A549 (cell line): ENCODE results near the gene CACNB3. TPM values are rescaled to one million over a fixed set of nuclear protein-coding genes. Genes with fewer than 3 reads are reported as not detected.

Experiments used
- ATAC-seq, 2 experiments: fragments of 200-7000 bp in 1 of 2; fragments of >200 bp in 1 of 2; cut with Nextera tagmentation in 1 of 2; cut with Tn5 transposase in 1 of 2; 3 replicates each; pipeline versions ENCODE4 v1.8.0 to v1.9.1; 2018 to 2020; ENCODE audit warnings: mild to moderate bottlenecking in 1 of 2, moderate library complexity in 1 of 2
- CTCF ChIA-PET: fragments of 300-600 bp; sonication (Branson Sonifier 250); formaldehyde crosslinking; extraction: SDS; loops from one replicate; lab custom pipeline; 2021; ENCODE audit warnings: antibody characterized with exemption, inconsistent platforms; lab: Yijun Ruan, JAX
- POLR2A ChIA-PET: fragments of 350-600 bp; formaldehyde crosslinking; extraction: SDS; loops from one replicate; lab custom pipeline; 2021; ENCODE audit warnings: antibody characterized with exemption, inconsistent platforms; lab: Yijun Ruan, JAX
- DNase-seq, 2 experiments: peaks; one replicate each; pipeline versions ENCODE4 v3.0.0 to v3.0.0-alpha.2; 2011 to 2016; ENCODE audit warnings: low read depth in 1 of 2, low spot score in 1 of 2
- FAIRE-seq: peaks from 2 replicates; lab custom pipeline; 2011; peaks lifted over from hg19 to GRCh38; lab: Jason Lieb, UNC
- H3K27ac ChIP-seq, 2 experiments: fragments of >200 bp; sonication (Bioruptor Twin); formaldehyde crosslinking; 3 replicates each; pipeline ENCODE4 v1.5.1; 2016 to 2017
- H3K4me1 ChIP-seq: fragments of >200 bp; sonication (Bioruptor Twin); formaldehyde crosslinking; 3 replicates; pipeline ENCODE4 v1.6.1; 2016
- H3K4me2 ChIP-seq: fragments of >200 bp; sonication (Bioruptor Twin); formaldehyde crosslinking; 3 replicates; pipeline ENCODE4 v1.6.1; 2016
- H3K4me3 ChIP-seq: fragments of >200 bp; sonication (Bioruptor Twin); formaldehyde crosslinking; 3 replicates; pipeline ENCODE4 v1.5.1; 2016
- H3K9me3 ChIP-seq: fragments of >200 bp; sonication (Bioruptor Twin); formaldehyde crosslinking; 3 replicates; pipeline ENCODE4 v1.6.1; 2016
- CHD4 ChIP-seq: fragments of 200-600 bp; sonication (generic); IDR thresholded peaks from 2 replicates; pipeline ENCODE4 v1.6.1; 2016; ENCODE audit warnings: antibody characterized with exemption, mild to moderate bottlenecking, borderline replicate concordance
- EHMT2 ChIP-seq: fragments of 200-600 bp; sonication (generic); IDR thresholded peaks from 2 replicates; pipeline ENCODE4 v1.6.1; 2016; ENCODE audit warnings: antibody characterized with exemption, low read depth, mild to moderate bottlenecking, moderate library complexity
- ESRRA ChIP-seq: fragments of 150-350 bp; IDR thresholded peaks from 2 replicates; pipeline ENCODE4 v1.6.1; 2014; ENCODE audit warnings: mild to moderate bottlenecking, low read length, borderline replicate concordance
- FOSL2 ChIP-seq, 2 experiments: fragments of 450-650 bp in 1 of 2; fragments of >200 bp in 1 of 2; sonication (Bioruptor Twin) in 1 of 2; formaldehyde crosslinking; IDR thresholded peaks; 2 replicates each; pipeline versions ENCODE4 v1.5.0 to v1.6.1; 2016 to 2020; ENCODE audit warnings: mild to moderate bottlenecking in 1 of 2, moderate library complexity in 1 of 2
- HEYL ChIP-seq: fragments of 250-450 bp; sonication (Bioruptor Pico); IDR thresholded peaks from 2 replicates; pipeline ENCODE4 v1.8.0; 2021; ENCODE audit warnings: mild to moderate bottlenecking, moderate library complexity
- JUNB ChIP-seq: fragments of >200 bp; sonication (Bioruptor Twin); formaldehyde crosslinking; IDR thresholded peaks from 2 replicates; pipeline ENCODE4 v1.6.1; 2016
- MAFK ChIP-seq: fragments of 450-650 bp; IDR thresholded peaks from 2 replicates; pipeline ENCODE4 v1.6.1; 2014; ENCODE audit not compliant: partially characterized antibody
- MYC ChIP-seq: IDR thresholded peaks from 2 replicates; pipeline ENCODE4 v1.6.1; 2012; ENCODE audit warnings: mild to moderate bottlenecking, inconsistent platforms, low read length, improper control_type of control experiment, borderline replicate concordance
- POLR2A ChIP-seq: IDR thresholded peaks from 2 replicates; pipeline ENCODE4 v1.6.1; 2012; ENCODE audit warnings: mild to moderate bottlenecking, low read length
- TP53 ChIP-seq: fragments of 250-450 bp; sonication (Bioruptor Pico); IDR thresholded peaks from 2 replicates; pipeline ENCODE4 v1.5.0; 2021; ENCODE audit warnings: mild to moderate bottlenecking, moderate library complexity
- ZNF302 ChIP-seq: fragments of 250-450 bp; sonication (Bioruptor Pico); IDR thresholded peaks from 2 replicates; pipeline ENCODE4 v1.9.0; 2021; ENCODE audit warnings: inconsistent platforms, mild to moderate bottlenecking, moderate library complexity
- WGBS: methylation state at CpG from one replicate; pipeline ENCODE4 v1.1.6; 2017; ENCODE audit errors: missing lambda C conversion rate; 5-methylcytosine and 5-hydroxymethylcytosine counted together
- polyA plus RNA-seq, 4 experiments: library from polyadenylated mRNA; depleted of rRNA in 3 of 4; stranded (reverse); fragments of >200 nt; fragmentation: RNase III in 1 of 4; extraction: RNeasy Plus Mini Kit Qiagen cat#74134 plus additional on column Dnase treatment in 1 of 4; gene quantifications; 2 replicates in 3 of 4; 3 replicates in 1 of 4; pipeline ENCODE4 v1.2.3, GENCODE V29; 2011 to 2017
- TF ChIP-seq, protein P1 (sequence below): fragments of 250-450 bp; sonication (Bioruptor Pico); IDR thresholded peaks from 2 replicates; pipeline ENCODE4 v1.5.0; 2021; ENCODE audit warnings: mild to moderate bottlenecking, moderate library complexity, borderline replicate concordance
- TF ChIP-seq, protein P2 (sequence below): IDR thresholded peaks from 2 replicates; pipeline ENCODE4 v1.6.1; 2012
- TF ChIP-seq, protein P3 (sequence below): IDR thresholded peaks from 2 replicates; pipeline ENCODE4 v1.6.1; 2012
- TF ChIP-seq, protein P4 (sequence below): fragments of 200-600 bp; sonication (generic); IDR thresholded peaks from 2 replicates; pipeline ENCODE4 v1.6.1; 2016; ENCODE audit warnings: antibody characterized with exemption, mild to moderate bottlenecking, moderate library complexity

The CACNB3 gene
- polyA plus RNA-seq, 2 of the 4 experiments (the other 2 are of a cell fraction) = 12.9 to 23.9 TPM

DNA sequence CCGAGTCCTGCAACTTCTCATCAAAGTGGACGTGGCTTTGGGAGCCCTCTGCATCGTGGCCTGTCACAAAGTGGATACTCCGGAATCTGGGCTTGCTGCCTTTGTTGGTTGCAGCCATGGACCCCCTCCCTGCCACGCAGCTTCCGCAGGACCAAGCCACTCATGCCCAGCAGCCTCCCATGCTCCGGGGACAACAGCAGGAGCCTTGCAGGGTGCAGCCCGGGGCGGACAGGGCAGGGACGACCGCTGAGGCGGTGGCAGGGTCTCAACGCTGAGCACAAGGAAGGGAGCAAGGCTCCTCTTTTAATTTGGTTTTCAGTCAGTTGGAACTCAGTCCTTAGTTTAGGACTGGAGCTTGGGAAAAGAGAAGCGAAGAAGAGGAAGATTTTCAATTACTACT, 17.3 kb upstream of the CACNB3 start (continued):
- no peak for TF ChIP-seq CHD4
- no peak for TF ChIP-seq JUNB

DNA sequence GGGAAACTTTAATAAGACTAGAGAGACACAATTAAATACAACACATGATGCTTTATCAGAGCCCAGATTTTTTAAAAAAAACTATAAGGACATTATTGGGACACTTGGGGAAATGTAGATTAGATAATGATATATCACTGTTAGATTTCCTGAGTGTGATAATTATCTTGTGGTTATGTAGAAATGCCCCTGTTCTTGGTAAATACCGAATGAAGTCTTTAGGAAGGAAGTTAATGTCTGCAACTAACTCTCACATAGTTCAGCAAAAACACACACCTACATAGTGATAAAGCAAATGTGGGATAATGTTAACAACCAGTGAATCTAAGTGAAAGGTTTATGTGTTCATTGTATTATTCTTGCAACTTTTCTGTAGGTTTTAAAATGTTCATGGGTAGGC, 14.6 kb upstream of the CACNB3 start:
- ChIA-PET POLR2A (no interaction called here), CTCF (interaction anchor here (1.2 to 18.3 kb wide), 4 partner anchors 8 to 53 kb away, joined by 3 to 265 read pairs (median 114); partner anchors contain the start of gene CACNB3)
- no peak for DNase-seq
- FAIRE-seq = peak; percentile 43
- WGBS = 47% methylated on average over 1 of the region's 1 CpG
- Histone ChIP-seq H3K4me1 (no peaks in the 10 kb centered on the region), H3K9me3 (no peaks in the 10 kb centered on the region), H3K4me3 (no peak overlapping the region), H3K27ac (no peak overlapping the region), H3K4me2 (no peak overlapping the region)
- TF ChIP-seq ESRRA (no peak), MAFK (no peak), ZNF302 (CRISPR knock-in tag) (no peak)
- TF ChIP-seq, protein P1, sequence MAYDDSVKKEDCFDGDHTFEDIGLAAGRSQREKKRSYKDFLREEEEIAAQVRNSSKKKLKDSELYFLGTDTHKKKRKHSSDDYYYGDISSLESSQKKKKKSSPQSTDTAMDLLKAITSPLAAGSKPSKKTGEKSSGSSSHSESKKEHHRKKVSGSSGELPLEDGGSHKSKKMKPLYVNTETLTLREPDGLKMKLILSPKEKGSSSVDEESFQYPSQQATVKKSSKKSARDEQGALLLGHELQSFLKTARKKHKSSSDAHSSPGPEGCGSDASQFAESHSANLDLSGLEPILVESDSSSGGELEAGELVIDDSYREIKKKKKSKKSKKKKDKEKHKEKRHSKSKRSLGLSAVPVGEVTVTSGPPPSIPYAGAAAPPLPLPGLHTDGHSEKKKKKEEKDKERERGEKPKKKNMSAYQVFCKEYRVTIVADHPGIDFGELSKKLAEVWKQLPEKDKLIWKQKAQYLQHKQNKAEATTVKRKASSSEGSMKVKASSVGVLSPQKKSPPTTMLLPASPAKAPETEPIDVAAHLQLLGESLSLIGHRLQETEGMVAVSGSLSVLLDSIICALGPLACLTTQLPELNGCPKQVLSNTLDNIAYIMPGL (CRISPR knock-in tag) = no peak
- no peak for ATAC-seq

DNA sequence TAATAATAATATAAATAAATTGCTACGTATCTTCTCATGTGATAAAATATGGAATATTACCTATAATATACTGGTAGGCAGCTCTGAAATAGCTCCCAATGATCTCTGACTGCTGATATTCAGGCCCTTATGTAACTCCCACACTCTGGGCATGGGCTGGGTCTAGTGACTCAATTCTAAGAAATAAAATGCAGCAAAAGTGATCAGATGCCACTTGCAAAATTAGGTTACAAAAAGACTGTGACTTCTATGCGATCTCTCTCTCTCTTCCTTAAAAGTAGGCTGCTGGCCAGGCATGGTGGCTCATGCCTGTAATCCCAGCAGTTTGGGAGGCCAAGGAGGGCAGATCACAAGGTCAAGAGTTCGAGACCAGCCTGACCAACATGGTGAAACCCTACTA, 10.3 kb upstream of the CACNB3 start:
- FAIRE-seq (no peak), DNase-seq (no peak), ATAC-seq (no peak)
- WGBS = 87% methylated on average over 3 of the region's 3 CpGs
- CTCF ChIA-PET = interaction anchor here (12.6 kb wide), 1 partner anchor 10 kb away, joined by 225 read pairs; the partner anchor contains the start of gene ADCY6
- Histone ChIP-seq H3K4me1 (peaks cover 26% of the 10 kb centered on the region), H3K4me3 (no peak overlapping the region), H3K27ac (no peak overlapping the region), H3K9me3 (no peaks in the 10 kb centered on the region), H3K4me2 (no peak overlapping the region)
- POLR2A ChIA-PET = no interaction called here
- TF ChIP-seq EHMT2 (no peak), FOSL2 (IDR thresholded peaks at IDR 0.05) (no peak), FOSL2 (CRISPR knock-in tag; IDR thresholded peaks at IDR 0.05) (no peak), HEYL (CRISPR knock-in tag) (no peak), MYC (no peak), POLR2A (no peak), TP53 (CRISPR knock-in tag) (no peak), MAFK (no peak)
- TF ChIP-seq, protein P2, sequence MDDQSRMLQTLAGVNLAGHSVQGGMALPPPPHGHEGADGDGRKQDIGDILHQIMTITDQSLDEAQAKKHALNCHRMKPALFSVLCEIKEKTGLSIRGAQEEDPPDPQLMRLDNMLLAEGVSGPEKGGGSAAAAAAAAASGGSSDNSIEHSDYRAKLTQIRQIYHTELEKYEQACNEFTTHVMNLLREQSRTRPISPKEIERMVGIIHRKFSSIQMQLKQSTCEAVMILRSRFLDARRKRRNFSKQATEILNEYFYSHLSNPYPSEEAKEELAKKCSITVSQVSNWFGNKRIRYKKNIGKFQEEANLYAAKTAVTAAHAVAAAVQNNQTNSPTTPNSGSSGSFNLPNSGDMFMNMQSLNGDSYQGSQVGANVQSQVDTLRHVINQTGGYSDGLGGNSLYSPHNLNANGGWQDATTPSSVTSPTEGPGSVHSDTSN = no peak
- TF ChIP-seq, protein P1 (CRISPR knock-in tag) = no peak

DNA sequence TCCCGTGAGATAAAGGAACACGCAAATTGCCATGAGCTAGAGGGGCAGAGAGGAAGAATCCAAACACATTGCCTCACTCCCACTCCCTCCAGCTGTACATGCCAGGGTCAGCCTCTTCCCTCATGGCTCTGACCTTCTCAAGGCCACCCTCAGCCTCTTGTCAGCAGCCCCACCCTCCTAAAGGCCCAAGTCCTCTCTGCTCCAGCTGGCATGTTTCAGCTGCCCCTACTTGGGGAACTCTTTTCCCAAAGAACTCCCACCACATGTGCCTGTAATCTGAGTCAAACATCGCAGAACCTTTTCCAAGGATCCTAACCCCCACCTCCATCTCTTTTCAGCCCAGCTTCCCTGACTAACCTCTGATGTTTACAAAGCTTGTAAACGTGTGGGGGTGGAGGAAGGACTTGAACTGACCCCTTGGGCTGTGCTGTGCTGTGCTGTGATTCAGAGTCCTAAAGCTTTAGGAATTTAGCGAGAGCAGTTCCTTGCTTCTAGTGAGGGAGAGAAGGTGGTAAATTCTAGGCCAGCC, 7.3 kb upstream of the CACNB3 start:
- peak overlapping the region; percentile 45 to 78 for H3K27ac ChIP-seq
- peak overlapping the region; percentile 59 for H3K4me2 ChIP-seq
- peaks cover 35% of the 10 kb centered on the region for H3K4me1 ChIP-seq
- H3K9me3 ChIP-seq = no peaks in the 10 kb centered on the region
- no peak for FAIRE-seq
- 36% methylated on average over 5 of the region's 5 CpGs for WGBS
- no peak for TF ChIP-seq POLR2A
- TF ChIP-seq, protein P3, sequence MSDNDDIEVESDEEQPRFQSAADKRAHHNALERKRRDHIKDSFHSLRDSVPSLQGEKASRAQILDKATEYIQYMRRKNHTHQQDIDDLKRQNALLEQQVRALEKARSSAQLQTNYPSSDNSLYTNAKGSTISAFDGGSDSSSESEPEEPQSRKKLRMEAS = peak; percentile 36; the same call in 1 of the 2 replicates
- TF ChIP-seq, protein P4, sequence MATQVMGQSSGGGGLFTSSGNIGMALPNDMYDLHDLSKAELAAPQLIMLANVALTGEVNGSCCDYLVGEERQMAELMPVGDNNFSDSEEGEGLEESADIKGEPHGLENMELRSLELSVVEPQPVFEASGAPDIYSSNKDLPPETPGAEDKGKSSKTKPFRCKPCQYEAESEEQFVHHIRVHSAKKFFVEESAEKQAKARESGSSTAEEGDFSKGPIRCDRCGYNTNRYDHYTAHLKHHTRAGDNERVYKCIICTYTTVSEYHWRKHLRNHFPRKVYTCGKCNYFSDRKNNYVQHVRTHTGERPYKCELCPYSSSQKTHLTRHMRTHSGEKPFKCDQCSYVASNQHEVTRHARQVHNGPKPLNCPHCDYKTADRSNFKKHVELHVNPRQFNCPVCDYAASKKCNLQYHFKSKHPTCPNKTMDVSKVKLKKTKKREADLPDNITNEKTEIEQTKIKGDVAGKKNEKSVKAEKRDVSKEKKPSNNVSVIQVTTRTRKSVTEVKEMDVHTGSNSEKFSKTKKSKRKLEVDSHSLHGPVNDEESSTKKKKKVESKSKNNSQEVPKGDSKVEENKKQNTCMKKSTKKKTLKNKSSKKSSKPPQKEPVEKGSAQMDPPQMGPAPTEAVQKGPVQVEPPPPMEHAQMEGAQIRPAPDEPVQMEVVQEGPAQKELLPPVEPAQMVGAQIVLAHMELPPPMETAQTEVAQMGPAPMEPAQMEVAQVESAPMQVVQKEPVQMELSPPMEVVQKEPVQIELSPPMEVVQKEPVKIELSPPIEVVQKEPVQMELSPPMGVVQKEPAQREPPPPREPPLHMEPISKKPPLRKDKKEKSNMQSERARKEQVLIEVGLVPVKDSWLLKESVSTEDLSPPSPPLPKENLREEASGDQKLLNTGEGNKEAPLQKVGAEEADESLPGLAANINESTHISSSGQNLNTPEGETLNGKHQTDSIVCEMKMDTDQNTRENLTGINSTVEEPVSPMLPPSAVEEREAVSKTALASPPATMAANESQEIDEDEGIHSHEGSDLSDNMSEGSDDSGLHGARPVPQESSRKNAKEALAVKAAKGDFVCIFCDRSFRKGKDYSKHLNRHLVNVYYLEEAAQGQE = no peak
- TF ChIP-seq, all 56 proteins: peak for 1
- POLR2A ChIA-PET = interaction anchor here (0.6 to 1.3 kb wide), 3 partner anchors 10 to 114 kb away, joined by 3 to 4 read pairs (median 3); no protein-coding TSS in a partner anchor
- ATAC-seq (peak in 1 of 2 experiments; percentile 10; a peak in 3 of 6 replicates), DNase-seq (peak in 1 of 2 experiments; percentile 69)
- no peak overlapping the region for H3K4me3 ChIP-seq
- CTCF ChIA-PET = interaction anchor here (0.6 to 12.6 kb wide), 7 partner anchors 13 to 360 kb away, joined by 3 to 230 read pairs (median 6); partner anchors contain the start of gene ADCY6
